ENCODE results near the gene ANKRD18B. TPM values are rescaled to one million over a fixed set of nuclear protein-coding genes. Genes with fewer than 3 reads are reported as not detected.

Gene ANKRD18B
- total RNA-seq, 4 donors from 2014 or later, result not detected

- TF ChIP-seq CTCF (IDR thresholded peaks at IDR 0.05), result no peak
- no peak for DNase-seq (ENCODE audit: low spot score)
- no peak for ATAC-seq (ENCODE audit: low FRiP score)
These were observed 95.8 kb downstream of the ANKRD18B start for GRCh38 chr9:33619666-33620404.

DNA sequence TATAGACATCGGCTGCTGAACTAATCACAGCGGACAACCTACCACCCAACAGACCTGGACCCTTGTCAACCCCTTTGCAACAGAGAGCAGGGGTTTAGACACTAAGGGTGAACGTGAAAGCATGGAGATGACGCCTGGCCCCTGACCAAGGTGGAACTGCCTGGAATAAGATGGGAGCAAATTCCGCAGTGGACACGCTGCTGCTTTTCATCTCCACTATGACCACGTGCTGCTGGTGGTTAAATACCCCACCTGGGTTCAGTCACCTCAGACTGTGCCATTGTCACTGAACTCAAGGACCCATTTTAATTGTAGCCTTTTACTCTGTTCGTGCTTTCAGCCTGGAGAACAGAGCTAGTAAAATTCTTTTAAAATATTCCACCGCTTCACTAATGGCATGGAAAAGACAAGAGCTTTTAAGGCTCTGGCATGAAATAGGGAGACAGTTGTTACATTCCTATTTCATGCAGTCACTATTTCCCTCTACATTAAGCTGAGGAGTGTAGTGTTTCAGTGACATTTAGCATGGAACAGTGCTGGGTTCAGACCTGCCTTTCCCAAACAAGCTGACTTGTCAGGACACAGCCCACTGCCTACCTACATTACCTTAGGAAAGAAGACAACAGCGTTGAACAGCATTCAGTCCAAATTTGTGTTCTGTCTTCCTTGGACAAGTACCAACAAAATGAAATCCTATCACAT, 96.8 kb downstream of the ANKRD18B start:
- no peak for TF ChIP-seq CTCF (IDR thresholded peaks at IDR 0.05)
- DNase-seq (ENCODE audit: low spot score), result no peak
- ATAC-seq (ENCODE audit: low FRiP score), result no peak

Small RNAs within 50 kb of the gene (small RNA-seq; reads per million reads assigned to genes)
- gene AL139008.1 (not detected), gene PRSS3P4 (not detected)

Other genes with a start within 250 kb of the ANKRD18B start
- gene NFX1, start 233.7 kb upstream of the ANKRD18B start, total RNA-seq, result 10 to 100 TPM; 31.4 to 37.4 (median 34.9) TPM
- 100 to 1,000 TPM; 128 to 466 (median 169) TPM for gene AQP7, start 121.7 kb upstream of the ANKRD18B start, total RNA-seq
- 100 to 1,000 TPM in 1 of 4 donors, 10 to 100 TPM in 2, 1 to 10 TPM in 1; 9.9 to 139 (median 46.3) TPM for gene AQP3, start 76.7 kb upstream of the ANKRD18B start, total RNA-seq
- gene NOL6, start 50.3 kb upstream of the ANKRD18B start, total RNA-seq, result 10 to 100 TPM; 19.1 to 76.7 (median 21.4) TPM